WTC11 (cell line): ENCODE results near the gene RGS16. TPM values are rescaled to one million over a fixed set of nuclear protein-coding genes. Genes with fewer than 3 reads are reported as not detected.

Source experiments
- ATAC-seq: fragments of 200-7000 bp; cut with Tn5 transposase; 2 replicates; pipeline ENCODE4 v1.10.0; 2021; ENCODE audit warnings: mild to moderate bottlenecking, moderate library complexity
- CTCF ChIA-PET: fragments of 300-600 bp; sonication (Branson Sonifier 250); formaldehyde crosslinking; loops from one replicate; lab custom pipeline; 2021; ENCODE audit warnings: antibody characterized with exemption; lab: Charles Lee
- POLR2A ChIA-PET: fragments of 350-600 bp; sonication (Branson Sonifier 250); formaldehyde crosslinking; loops from one replicate; lab custom pipeline; 2021; ENCODE audit warnings: antibody characterized with exemption; lab: Charles Lee
- DNase-seq: peaks from one replicate; pipeline ENCODE4 v3.0.0; 2021; ENCODE audit warnings: low spot score
- H3K27ac Mint-ChIP-seq: 2 replicates; pipeline ENCODE4 v1.8.0; 2021; ENCODE audit warnings: mixed read lengths
- H3K27me3 Mint-ChIP-seq: 2 replicates; pipeline ENCODE4 v1.8.0; 2021; ENCODE audit warnings: low read depth, mild to moderate bottlenecking, moderate library complexity, mixed read lengths
- H3K36me3 Mint-ChIP-seq: 2 replicates; pipeline ENCODE4 v1.8.0; 2021; ENCODE audit warnings: mixed read lengths
- H3K4me1 Mint-ChIP-seq: 2 replicates; pipeline ENCODE4 v1.8.0; 2022; ENCODE audit warnings: mixed read lengths
- H3K4me3 Mint-ChIP-seq: 2 replicates; pipeline ENCODE4 v1.8.0; 2021; ENCODE audit warnings: mild to moderate bottlenecking, moderate library complexity, mixed read lengths
- H3K9me3 Mint-ChIP-seq: 2 replicates; pipeline ENCODE4 v1.8.0; 2021; ENCODE audit warnings: mixed read lengths
- AFF4 ChIP-seq: sonication (generic); formaldehyde crosslinking; IDR thresholded peaks from 2 replicates; pipeline ENCODE4 v1.8.1; 2023; ENCODE audit warnings: mild to moderate bottlenecking, missing genetic modification reagents, borderline replicate concordance
- ATF3 ChIP-seq: sonication (generic); formaldehyde crosslinking; conservative IDR thresholded peaks from 2 replicates; pipeline ENCODE4 v1.8.1; 2022; ENCODE audit warnings: mild to moderate bottlenecking, missing genetic modification reagents
- ESRRA ChIP-seq: sonication (generic); formaldehyde crosslinking; IDR thresholded peaks from 2 replicates; pipeline ENCODE4 v1.8.1; 2022; ENCODE audit warnings: mild to moderate bottlenecking, missing genetic modification reagents, borderline replicate concordance
- FOXJ3 ChIP-seq: sonication (generic); formaldehyde crosslinking; IDR thresholded peaks from 2 replicates; pipeline ENCODE4 v1.9.0; 2021; ENCODE audit warnings: missing genetic modification reagents, mild to moderate bottlenecking, borderline replicate concordance
- GABPB1 ChIP-seq: sonication (generic); formaldehyde crosslinking; IDR thresholded peaks from 2 replicates; pipeline ENCODE4 v1.8.1; 2023; ENCODE audit warnings: mild to moderate bottlenecking, missing genetic modification reagents
- HMGA2 ChIP-seq: fragments of 250-450 bp; sonication (Bioruptor Pico); IDR thresholded peaks from 2 replicates; pipeline ENCODE4 v1.4.0; 2021; ENCODE audit warnings: mild to moderate bottlenecking, moderate library complexity
- KAT7 ChIP-seq: sonication (generic); formaldehyde crosslinking; IDR thresholded peaks from 2 replicates; pipeline ENCODE4 v1.8.1; 2023; ENCODE audit warnings: missing genetic modification reagents, mild to moderate bottlenecking, borderline replicate concordance
- MXD4 ChIP-seq: fragments of 250-450 bp; sonication (Bioruptor Pico); IDR thresholded peaks from 2 replicates; pipeline ENCODE4 v1.8.0; 2021; ENCODE audit warnings: mild to moderate bottlenecking, moderate library complexity, borderline replicate concordance
- NFATC4 ChIP-seq: fragments of 250-450 bp; sonication (Bioruptor Pico); IDR thresholded peaks from 2 replicates; pipeline ENCODE4 v1.9.0; 2021; ENCODE audit warnings: mild to moderate bottlenecking
- NFYB ChIP-seq: sonication (generic); formaldehyde crosslinking; conservative IDR thresholded peaks from 2 replicates; pipeline ENCODE4 v1.8.0; 2022; ENCODE audit warnings: low read depth, missing genetic modification reagents
- PREB ChIP-seq: sonication (generic); formaldehyde crosslinking; IDR thresholded peaks from 2 replicates; pipeline ENCODE4 v1.8.1; 2022; ENCODE audit warnings: mild to moderate bottlenecking, missing genetic modification reagents, moderate library complexity, borderline replicate concordance
- SMAD3 ChIP-seq: sonication (generic); formaldehyde crosslinking; IDR thresholded peaks from 2 replicates; pipeline ENCODE4 v1.8.0; 2022; ENCODE audit warnings: missing genetic modification reagents, mild to moderate bottlenecking, borderline replicate concordance
- SMAD4 ChIP-seq: sonication (generic); formaldehyde crosslinking; IDR thresholded peaks from 2 replicates; pipeline ENCODE4 v1.8.0; 2022; ENCODE audit warnings: mild to moderate bottlenecking, missing genetic modification reagents
- TEAD4 ChIP-seq: sonication (generic); formaldehyde crosslinking; IDR thresholded peaks from 2 replicates; pipeline ENCODE4 v1.8.0; 2022; ENCODE audit warnings: mild to moderate bottlenecking, missing genetic modification reagents
- ZBTB21 ChIP-seq: sonication (generic); formaldehyde crosslinking; IDR thresholded peaks from 2 replicates; pipeline ENCODE4 v1.8.1; 2023; ENCODE audit warnings: mild to moderate bottlenecking, missing genetic modification reagents, borderline replicate concordance
- ZNF232 ChIP-seq: sonication (generic); formaldehyde crosslinking; IDR thresholded peaks from 2 replicates; pipeline ENCODE4 v1.8.0; 2022; ENCODE audit warnings: mild to moderate bottlenecking, missing genetic modification reagents
- total RNA-seq: library from RNA; stranded (reverse); gene quantifications from 3 replicates; pipeline ENCODE4 v1.2.3, GENCODE V29; 2021
- TF ChIP-seq, protein P1 (sequence below): sonication (generic); formaldehyde crosslinking; IDR thresholded peaks from 2 replicates; pipeline ENCODE4 v1.8.1; 2023; ENCODE audit warnings: mild to moderate bottlenecking, missing genetic modification reagents

Gene RGS16
- total RNA-seq, 1 experiment from 2014 or later = 17.8 TPM

GRCh38 chr1:182549346-182549745 lies 54.8 kb downstream of the RGS16 start:
- no peak for DNase-seq
- POLR2A ChIA-PET = no interaction called here
- CTCF ChIA-PET = interaction anchor here (0.6 to 1.1 kb wide), 2 partner anchors 46 to 237 kb away, joined by 3 read pairs; no protein-coding TSS in a partner anchor
- TF ChIP-seq HMGA2 (CRISPR knock-in tag) = no peak
- TF ChIP-seq, protein P1, sequence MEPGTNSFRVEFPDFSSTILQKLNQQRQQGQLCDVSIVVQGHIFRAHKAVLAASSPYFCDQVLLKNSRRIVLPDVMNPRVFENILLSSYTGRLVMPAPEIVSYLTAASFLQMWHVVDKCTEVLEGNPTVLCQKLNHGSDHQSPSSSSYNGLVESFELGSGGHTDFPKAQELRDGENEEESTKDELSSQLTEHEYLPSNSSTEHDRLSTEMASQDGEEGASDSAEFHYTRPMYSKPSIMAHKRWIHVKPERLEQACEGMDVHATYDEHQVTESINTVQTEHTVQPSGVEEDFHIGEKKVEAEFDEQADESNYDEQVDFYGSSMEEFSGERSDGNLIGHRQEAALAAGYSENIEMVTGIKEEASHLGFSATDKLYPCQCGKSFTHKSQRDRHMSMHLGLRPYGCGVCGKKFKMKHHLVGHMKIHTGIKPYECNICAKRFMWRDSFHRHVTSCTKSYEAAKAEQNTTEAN (CRISPR knock-in tag) = no peak
- TF ChIP-seq SMAD4 (CRISPR knock-in tag) = no peak
- no peak for TF ChIP-seq NFATC4 (CRISPR knock-in tag)
- TF ChIP-seq PREB = no peak
- no peak for TF ChIP-seq ZBTB21 (CRISPR knock-in tag)
- TF ChIP-seq NFYB = no peak
- no peak for TF ChIP-seq TEAD4
- TF ChIP-seq ZNF232 (CRISPR knock-in tag) = no peak
- TF ChIP-seq MXD4 (CRISPR knock-in tag) = no peak
- no peak for TF ChIP-seq ATF3 (CRISPR knock-in tag)
- TF ChIP-seq GABPB1 (CRISPR knock-in tag) = no peak
- TF ChIP-seq SMAD3 (CRISPR knock-in tag) = no peak
- TF ChIP-seq FOXJ3 = no peak
- no peak for TF ChIP-seq KAT7 (CRISPR knock-in tag)
- no peak for TF ChIP-seq ESRRA (CRISPR knock-in tag)
- no peak for TF ChIP-seq AFF4 (CRISPR knock-in tag)
- Mint-ChIP-seq H3K9me3 (peaks cover 20% of the 10 kb centered on the region), H3K27ac (no peak overlapping the region), H3K36me3 (no peaks in the 10 kb centered on the region; the same call in 1 of the 2 replicates), H3K27me3 (peaks cover 6% of the 10 kb centered on the region; the same call in 1 of the 2 replicates), H3K4me3 (no peak overlapping the region), H3K4me1 (no peaks in the 10 kb centered on the region)
- ATAC-seq = no peak

Other genes starting within 250 kb of the RGS16 start
- gene GLUL, start 212.6 kb downstream of the RGS16 start, total RNA-seq = 240 to 284 TPM (median 269 TPM) in 3 replicates
- gene TEDDM1, start 203.7 kb downstream of the RGS16 start, total RNA-seq = not detected in 3 replicates
- not detected in 3 replicates for gene RGSL1, start 154.2 kb downstream of the RGS16 start, total RNA-seq
- gene RNASEL, start 15.1 kb downstream of the RGS16 start, total RNA-seq = 0.64 to 0.87 TPM (median 0.77 TPM) in 3 replicates
- 0.07 to 0.66 TPM (median 0.14 TPM) in 3 replicates for gene RGS8, start 80.2 kb upstream of the RGS16 start, total RNA-seq
- gene NPL, start 185.4 kb upstream of the RGS16 start, total RNA-seq = 3.4 to 4.1 TPM (median 3.6 TPM) in 3 replicates
- gene DHX9, start 235.0 kb upstream of the RGS16 start, total RNA-seq = 227 to 280 TPM (median 239 TPM) in 3 replicates